GM12878 (cell line): Measurements from ENCODE around the gene ADA. TPM values are rescaled to one million over a fixed set of nuclear protein-coding genes. Genes with fewer than 3 reads are reported as not detected.

Experiments
- BACH1 ChIP-seq: fragments of 450-650 bp; IDR thresholded peaks from 2 replicates; pipeline ENCODE4 v1.6.1; 2017; ENCODE audit warnings: mild to moderate bottlenecking, borderline replicate concordance
- CBX5 ChIP-seq: sonication (generic); IDR thresholded peaks from 2 replicates; pipeline ENCODE4 v1.6.1; 2016; ENCODE audit warnings: low read depth, moderate library complexity, mild to moderate bottlenecking, inconsistent platforms
- CHD2 ChIP-seq: IDR thresholded peaks from 2 replicates; pipeline ENCODE4 v1.6.1; 2011; ENCODE audit warnings: low read depth, low read length, improper control_type of control experiment, borderline replicate concordance
- CREB1 ChIP-seq: IDR thresholded peaks from 2 replicates; pipeline ENCODE4 v1.6.1; 2012; ENCODE audit warnings: low read depth, mild to moderate bottlenecking, inconsistent platforms
- CTCF ChIP-seq, 3 experiments: IDR thresholded peaks in 2 of 3; conservative IDR thresholded peaks in 1 of 3; 2 replicates each; pipeline ENCODE4 v1.5.1; 2011; ENCODE audit warnings: low read depth in 3 of 3, low read length in 3 of 3, mild to moderate bottlenecking in 3 of 3, control low read depth in 2 of 3, moderate library complexity in 2 of 3, inconsistent platforms in 1 of 3, mixed read lengths in 1 of 3; ENCODE audit not compliant: control insufficient read depth in 2 of 3, insufficient read depth in 1 of 3; ENCODE audit errors: extremely low read depth in 1 of 3
- EP300 ChIP-seq, 2 experiments: fragments of 150-350 bp in 1 of 2; IDR thresholded peaks; 2 replicates each; pipeline ENCODE4 v1.6.1; 2011 to 2012; ENCODE audit warnings: low read depth in 2 of 2, low read length in 2 of 2, borderline replicate concordance in 1 of 2, improper control_type of control experiment in 1 of 2, inconsistent platforms in 1 of 2; ENCODE audit not compliant: control insufficient read depth in 1 of 2
- EZH2 ChIP-seq: IDR thresholded peaks from 2 replicates; pipeline ENCODE4 v1.6.1; 2012; ENCODE audit warnings: low read depth, mild to moderate bottlenecking, control low read depth, inconsistent platforms, low read length, borderline replicate concordance; ENCODE audit not compliant: control insufficient read depth
- IRF4 ChIP-seq: IDR thresholded peaks from 2 replicates; pipeline ENCODE4 v1.6.1; 2011; ENCODE audit warnings: low read depth, low read length
- IRF5 ChIP-seq: fragments of 450-650 bp; IDR thresholded peaks from 2 replicates; pipeline ENCODE4 v1.6.1; 2017; ENCODE audit warnings: borderline replicate concordance
- KLF5 ChIP-seq: fragments of 450-650 bp; IDR thresholded peaks from 2 replicates; pipeline ENCODE4 v1.6.1; 2014; ENCODE audit warnings: mild to moderate bottlenecking; ENCODE audit not compliant: partially characterized antibody
- MTA3 ChIP-seq: IDR thresholded peaks from 2 replicates; pipeline ENCODE4 v1.6.1; 2012; ENCODE audit warnings: low read length, inconsistent platforms, borderline replicate concordance
- MYB ChIP-seq: fragments of 150-350 bp; IDR thresholded peaks from 2 replicates; pipeline ENCODE4 v1.6.1; 2014; ENCODE audit warnings: mild to moderate bottlenecking, low read depth, low read length, borderline replicate concordance
- MYC ChIP-seq: IDR thresholded peaks from 2 replicates; pipeline ENCODE4 v1.6.1; 2011; ENCODE audit warnings: mild to moderate bottlenecking, low read length, moderate library complexity, inconsistent platforms; ENCODE audit not compliant: insufficient read depth, insufficient replicate concordance, insufficient read length, severe bottlenecking
- NFYB ChIP-seq: IDR thresholded peaks from 2 replicates; pipeline ENCODE4 v1.6.1; 2011; ENCODE audit warnings: low read depth, mild to moderate bottlenecking, low read length, improper control_type of control experiment, moderate library complexity; ENCODE audit not compliant: insufficient read depth
- POLR2AphosphoS2 ChIP-seq: IDR thresholded peaks from 2 replicates; pipeline ENCODE4 v1.6.1; 2011; ENCODE audit warnings: low read depth, mild to moderate bottlenecking, low read length, improper control_type of control experiment, moderate library complexity
- RCOR1 ChIP-seq: conservative IDR thresholded peaks from 2 replicates; pipeline ENCODE4 v1.6.1; 2012; ENCODE audit warnings: low read depth, low read length, improper control_type of control experiment
- RFX5 ChIP-seq: IDR thresholded peaks from 2 replicates; pipeline ENCODE4 v1.6.1; 2011; ENCODE audit warnings: low read depth, low read length, improper control_type of control experiment
- SIX5 ChIP-seq: IDR thresholded peaks from 2 replicates; pipeline ENCODE4 v1.6.1; 2011; ENCODE audit warnings: mild to moderate bottlenecking, low read depth, low read length, moderate library complexity; ENCODE audit not compliant: severe bottlenecking
- SUPT20H ChIP-seq: IDR thresholded peaks from 2 replicates; pipeline ENCODE4 v1.6.1; 2011; ENCODE audit warnings: low read depth, mild to moderate bottlenecking, low read length, moderate library complexity, borderline replicate concordance; ENCODE audit not compliant: control insufficient read depth
- TCF12 ChIP-seq: IDR thresholded peaks from 2 replicates; pipeline ENCODE4 v1.6.1; 2011; ENCODE audit warnings: low read depth, mild to moderate bottlenecking, low read length
- ZBTB33 ChIP-seq: fragments of 450-650 bp; IDR thresholded peaks from 2 replicates; pipeline ENCODE4 v1.6.1; 2017; ENCODE audit warnings: mild to moderate bottlenecking
- ZNF217 ChIP-seq: fragments of 450-650 bp; IDR thresholded peaks from 2 replicates; pipeline ENCODE4 v1.6.1; 2017; ENCODE audit warnings: antibody characterized with exemption, mild to moderate bottlenecking
- ZSCAN29 ChIP-seq: fragments of 450-650 bp; IDR thresholded peaks from 2 replicates; pipeline ENCODE4 v1.6.1; 2017; ENCODE audit warnings: mild to moderate bottlenecking, moderate library complexity
- polyA plus RNA-seq, 11 experiments: library from polyadenylated mRNA; depleted of rRNA in 4 of 11; unstranded in 6 of 11; stranded (reverse) in 5 of 11; fragments of >200 nt; fragmentation: Nextera tagmentation in 4 of 11; fragmentation: Illumina TruSeq in 1 of 11; extraction: Ambion mirVana in 4 of 11; extraction: Trizol in 1 of 11; gene quantifications; 1 replicate in 1 of 11; 2 replicates in 10 of 11; pipeline versions ENCODE4 v1.2.1 to v1.2.3, GENCODE V29; 2011 to 2016; ENCODE audit warnings: inconsistent platforms in 2 of 11, missing spikeins in 2 of 11, low read depth in 1 of 11
- total RNA-seq, 4 experiments: library from RNA; depleted of rRNA in 3 of 4; stranded (reverse); fragments of >200 nt in 3 of 4; fragmentation: Illumina TruSeq in 1 of 4; extraction: Trizol in 1 of 4; gene quantifications; 2 replicates each; pipeline versions ENCODE4 v1.2.1 to v1.2.3, GENCODE V29; 2013 to 2021

The ADA gene
- total and polyA plus RNA-seq, 10 of the 15 experiments (the other 5 are each of a cell fraction or from before 2014, with no cell fraction given), result 40.9 to 217 (median 90.8) TPM

GRCh38 chr20:44586289-44586911 is 65.1 kb downstream of the ADA start (continued):
- TF ChIP-seq CHD2 (peak; percentile 71), RCOR1 (no peak), RFX5 (no peak), EP300 (IDR thresholded peaks at IDR 0.05; ENCODE audit: borderline replicate concordance in 1 of 2, control insufficient read depth in 1 of 2, low read depth in 2 of 2, low read length in 2 of 2) (peak; percentile 75 to 83; a peak in 2 of 4 replicates), TCF12 (peak; percentile 86), IRF4 (no peak), CBX5 (no peak), ZNF217 (no peak), SUPT20H (no peak), MYB (no peak), POLR2AphosphoS2 (no peak), NFYB (0 out of 2 replicates have a peak, but pooled peaks have one; percentile 47), CREB1 (peak; percentile 19; the same call in 1 of the 2 replicates), MYC (no peak), BACH1 (peak; percentile 67; the same call in 1 of the 2 replicates), ZBTB33 (no peak), SIX5 (no peak), EZH2 (no peak), MTA3 (peak; percentile 55; the same call in 1 of the 2 replicates), KLF5 (no peak), IRF5 (no peak), CTCF (IDR thresholded peaks at IDR 0.05 in 2 of 3, conservative IDR thresholded peaks at IDR 0.05 in 1 of 3; ENCODE audit: control insufficient read depth in 2 of 3, extremely low read depth in 1 of 3, insufficient read depth in 1 of 3, low read depth in 3 of 3, low read length in 3 of 3) (no peak), ZSCAN29 (no peak)
